ENCODE measurements around the gene CRLF2. TPM values are rescaled to one million over a fixed set of nuclear protein-coding genes. Genes with fewer than 3 reads are reported as not detected.
A peak's percentile ranks its signal among the peaks of the same experiment; 100 is the strongest.

CRLF2 gene
- total and polyA plus RNA-seq, 2 of the 8 experiments (the other 6 are each of a cell fraction or from before 2014, with no cell fraction given): 0.06 TPM; not detected in 1

DNA sequence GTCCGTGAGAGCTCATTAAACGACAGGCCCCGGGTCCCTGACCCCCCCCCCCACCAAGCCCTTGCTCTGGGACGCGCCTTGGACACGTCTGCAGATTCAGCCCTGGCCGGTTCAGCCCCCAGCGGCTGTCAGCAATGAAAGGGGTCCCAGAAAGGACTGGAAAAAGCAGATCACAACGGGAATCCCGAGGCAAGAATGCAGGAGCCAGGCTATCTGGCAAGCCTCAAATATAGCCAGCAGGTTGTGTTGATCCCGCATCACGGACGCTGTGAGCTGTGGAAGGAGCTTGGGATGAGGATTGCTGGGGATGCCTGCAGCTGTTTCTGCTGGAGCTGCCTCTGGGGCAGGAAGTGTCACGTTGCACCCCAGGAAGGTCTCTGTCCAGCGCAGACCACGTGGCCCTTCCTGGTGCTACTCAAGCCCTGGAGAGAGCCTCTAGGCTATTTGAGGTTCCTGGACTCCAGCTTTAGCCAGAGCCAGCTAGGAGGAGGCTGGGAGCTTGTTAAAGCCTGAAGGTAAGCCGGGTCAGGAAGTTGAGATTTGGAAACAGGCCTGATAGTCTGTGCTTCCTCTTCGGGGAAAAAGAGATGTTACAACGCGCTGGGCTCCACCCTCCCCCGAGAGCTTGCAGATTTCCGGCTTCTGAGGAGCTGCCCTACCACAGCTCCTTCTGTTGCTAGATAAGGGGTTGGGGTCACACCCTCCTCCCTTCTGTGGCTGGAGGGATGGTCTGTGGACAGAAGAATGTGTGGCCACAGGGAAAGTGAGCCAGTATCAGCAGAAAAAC is 36.8 kb upstream of the CRLF2 start (continued):
- no peak for TF ChIP-seq KDM5A (IDR thresholded peaks at IDR 0.05; ENCODE audit: low read length)
- TF ChIP-seq ASH2L (IDR thresholded peaks at IDR 0.05; ENCODE audit: low read length): peak; percentile 72
- no peak for TF ChIP-seq NRF1 (IDR thresholded peaks at IDR 0.05; ENCODE audit: low read depth, low read length)
- TF ChIP-seq BACH1 (IDR thresholded peaks at IDR 0.05; ENCODE audit: low read length): no peak
- TF ChIP-seq FOSL1 (IDR thresholded peaks at IDR 0.05; ENCODE audit: insufficient read depth, low read depth, low read length): no peak
- no peak for TF ChIP-seq CEBPB (IDR thresholded peaks at IDR 0.05; ENCODE audit: low read depth, low read length)
- no peak for TF ChIP-seq HDAC6 (IDR thresholded peaks at IDR 0.05; ENCODE audit: low read depth, low read length)
- TF ChIP-seq PHF8 (conservative IDR thresholded peaks at IDR 0.05; ENCODE audit: low read depth, low read length): 0 out of 2 replicates have a peak, but pooled peaks have one; percentile 25
- peak; percentile 32; the same call in 1 of the 2 replicates for TF ChIP-seq POLR2AphosphoS5 (IDR thresholded peaks at IDR 0.05; ENCODE audit: low read depth, low read length)
- peak; percentile 57 for TF ChIP-seq TAF1 (IDR thresholded peaks at IDR 0.05; ENCODE audit: low read depth, low read length)
- peak; percentile 46; the same call in 1 of the 2 replicates for TF ChIP-seq RBBP5 (IDR thresholded peaks at IDR 0.05; ENCODE audit: borderline replicate concordance, low read depth, low read length)
- TF ChIP-seq SP4 (IDR thresholded peaks at IDR 0.05; ENCODE audit: low read length): no peak
- TF ChIP-seq TBP (IDR thresholded peaks at IDR 0.05; ENCODE audit: low read depth, low read length): peak; percentile 27; the same call in 1 of the 2 replicates
- no peak for TF ChIP-seq CBX5 (IDR thresholded peaks at IDR 0.05; ENCODE audit: low read depth, low read length)
- no peak for TF ChIP-seq SUZ12 (IDR thresholded peaks at IDR 0.05; ENCODE audit: low read length)
- TF ChIP-seq SAP30 (IDR thresholded peaks at IDR 0.05; ENCODE audit: insufficient read depth, insufficient replicate concordance, low read length): peak; percentile 73
- TF ChIP-seq BRCA1 (IDR thresholded peaks at IDR 0.05; ENCODE audit: low read depth, low read length): no peak
- TF ChIP-seq, protein P1, sequence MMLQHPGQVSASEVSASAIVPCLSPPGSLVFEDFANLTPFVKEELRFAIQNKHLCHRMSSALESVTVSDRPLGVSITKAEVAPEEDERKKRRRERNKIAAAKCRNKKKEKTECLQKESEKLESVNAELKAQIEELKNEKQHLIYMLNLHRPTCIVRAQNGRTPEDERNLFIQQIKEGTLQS (IDR thresholded peaks at IDR 0.05; ENCODE audit: insufficient read depth, low read depth, low read length): 0 out of 2 replicates have a peak, but pooled peaks have one; percentile 22
- TF ChIP-seq, protein P2, sequence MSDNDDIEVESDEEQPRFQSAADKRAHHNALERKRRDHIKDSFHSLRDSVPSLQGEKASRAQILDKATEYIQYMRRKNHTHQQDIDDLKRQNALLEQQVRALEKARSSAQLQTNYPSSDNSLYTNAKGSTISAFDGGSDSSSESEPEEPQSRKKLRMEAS (IDR thresholded peaks at IDR 0.05): peak; percentile 98
- no peak for TF ChIP-seq GABPA (IDR thresholded peaks at IDR 0.05; ENCODE audit: borderline replicate concordance, insufficient read depth, low read length)
- no peak for TF ChIP-seq CTBP2 (IDR thresholded peaks at IDR 0.05; ENCODE audit: borderline replicate concordance, insufficient read depth, insufficient read length, low read length)
- TF ChIP-seq NANOG (IDR thresholded peaks at IDR 0.05; ENCODE audit: insufficient read depth, low read depth, low read length, poor library complexity, severe bottlenecking): no peak
